HCT116 (cell line): ENCODE measurements around the gene PWP1. TPM values are rescaled to one million over a fixed set of nuclear protein-coding genes. Genes with fewer than 3 reads are reported as not detected.

Experiments
- ATAC-seq: fragments of 200-7000 bp; cut with Tn5 transposase; 2 replicates; pipeline ENCODE4 v1.9.1; 2020; ENCODE audit warnings: mild to moderate bottlenecking, moderate library complexity
- BruUV-seq: library from RNA; stranded (reverse); fragments of 400-500 nt; replicated peaks from 2 replicates; lab custom pipeline; 2021; lab: Mats Ljungman, UMichigan
- CTCF ChIA-PET: fragments of 300-600 bp; sonication (Branson Sonifier 250); formaldehyde crosslinking; loops from one replicate; lab custom pipeline; 2021; ENCODE audit warnings: antibody characterized with exemption; lab: Charles Lee
- POLR2A ChIA-PET: fragments of 300-600, 350-600 bp; sonication (Branson Sonifier 250); formaldehyde crosslinking; loops from one replicate; lab custom pipeline; 2021; ENCODE audit warnings: antibody characterized with exemption; lab: Charles Lee
- RAD21 ChIA-PET, 2 experiments: fragments of 300-600 bp; sonication (Branson Sonifier 250); formaldehyde crosslinking; loops; one replicate each; lab custom pipeline; 2023; ENCODE audit warnings: low total read pairs in 2 of 2; ENCODE audit not compliant: uncharacterized antibody in 2 of 2, unreplicated experiment in 2 of 2, low non-redundant PET in 1 of 2; lab: Charles Lee
- DNase-seq: peaks from one replicate; pipeline ENCODE4 v3.0.0-alpha.2; 2010; ENCODE audit warnings: low read depth, low spot score
- H2AFZ ChIP-seq: fragments of 200-600 bp; shearing (Covaris generic), sonication (generic); 2 replicates; pipeline ENCODE4 v1.6.1; 2017; ENCODE audit warnings: low read depth, mixed run types, mixed read lengths, antibody characterized with exemption, low read length; ENCODE audit not compliant: poor library complexity, severe bottlenecking
- H3K27ac ChIP-seq: 2 replicates; pipeline ENCODE4 v1.5.1; 2012; ENCODE audit warnings: low read depth, low read length
- H3K27me3 ChIP-seq: fragments of 200-600 bp; sonication (generic); 2 replicates; pipeline ENCODE4 v1.6.1; 2016; ENCODE audit warnings: mixed run types, low read length, mixed read lengths; ENCODE audit not compliant: insufficient read depth
- H3K36me3 ChIP-seq, 2 experiments: fragments of 200-500 bp in 1 of 2; fragments of 200-600 bp in 1 of 2; sonication (Bioruptor generic) in 1 of 2; sonication (generic) in 1 of 2; 2 replicates each; pipeline versions ENCODE4 v1.5.1 to v1.6.1; 2014 to 2016; ENCODE audit warnings: low read length in 2 of 2, inconsistent platforms in 1 of 2, mixed read lengths in 1 of 2, mixed run types in 1 of 2; ENCODE audit not compliant: insufficient read depth in 2 of 2, control insufficient read depth in 1 of 2
- H3K4me1 ChIP-seq, 2 experiments: fragments of 200-600 bp in 1 of 2; sonication (generic) in 1 of 2; 2 replicates each; pipeline versions ENCODE4 v1.5.1 to v1.6.1; 2012 to 2017; ENCODE audit warnings: low read length in 2 of 2, inconsistent platforms in 1 of 2, mild to moderate bottlenecking in 1 of 2, mixed read lengths in 1 of 2, mixed run types in 1 of 2, moderate library complexity in 1 of 2; ENCODE audit not compliant: insufficient read depth in 2 of 2, control insufficient read depth in 1 of 2
- H3K4me2 ChIP-seq: fragments of 200-600 bp; sonication (generic); 2 replicates; pipeline ENCODE4 v1.6.1; 2017; ENCODE audit warnings: mixed run types, low read length, mixed read lengths
- H3K4me3 ChIP-seq, 2 experiments: fragments of 200-600 bp in 1 of 2; sonication (generic) in 1 of 2; replicated peaks in 1 of 2; 2 replicates each; pipeline ENCODE4 v1.5.1; 2011 to 2016; ENCODE audit warnings: low read length in 2 of 2, control low read depth in 1 of 2, low read depth in 1 of 2, mild to moderate bottlenecking in 1 of 2, mixed read lengths in 1 of 2, mixed run types in 1 of 2
- H3K79me2 ChIP-seq: fragments of 200-600 bp; sonication (generic); 2 replicates; pipeline ENCODE4 v1.6.1; 2017; ENCODE audit warnings: mild to moderate bottlenecking, mixed run types, low read length, moderate library complexity, mixed read lengths; ENCODE audit not compliant: insufficient read depth
- H3K9ac ChIP-seq: fragments of 200-600 bp; sonication (generic); 2 replicates; pipeline ENCODE4 v1.6.1; 2016; ENCODE audit warnings: low read length, mixed read lengths
- H3K9me2 ChIP-seq: fragments of 200-600 bp; sonication (generic), shearing (Covaris generic); 2 replicates; pipeline ENCODE4 v1.6.1; 2017; ENCODE audit warnings: mixed run types, mild to moderate bottlenecking, moderate library complexity; ENCODE audit not compliant: insufficient read depth
- H3K9me3 ChIP-seq, 2 experiments: fragments of 200-500 bp in 1 of 2; fragments of 200-600 bp in 1 of 2; sonication (Bioruptor generic) in 1 of 2; sonication (generic) in 1 of 2; 2 replicates each; pipeline ENCODE4 v1.6.1; 2014 to 2017; ENCODE audit warnings: low read length in 2 of 2, mixed read lengths in 2 of 2, inconsistent platforms in 1 of 2, low read depth in 1 of 2, mild to moderate bottlenecking in 1 of 2, mixed run types in 1 of 2, moderate library complexity in 1 of 2; ENCODE audit not compliant: control insufficient read depth in 1 of 2, insufficient read depth in 1 of 2
- H4K20me1 ChIP-seq: fragments of 200-600 bp; sonication (generic), shearing (Covaris generic); 2 replicates; pipeline ENCODE4 v1.6.1; 2017; ENCODE audit warnings: mixed run types, mild to moderate bottlenecking, moderate library complexity; ENCODE audit not compliant: insufficient read depth
- FOSL1 ChIP-seq: IDR thresholded peaks from 2 replicates; pipeline ENCODE4 v1.6.1; 2012; ENCODE audit warnings: low read depth
- JUND ChIP-seq: IDR thresholded peaks from 2 replicates; pipeline ENCODE4 v1.6.1; 2012
- POLR2AphosphoS5 ChIP-seq: IDR thresholded peaks from 2 replicates; pipeline ENCODE4 v1.6.1; 2011; ENCODE audit warnings: mild to moderate bottlenecking, low read depth, low read length, moderate library complexity
- REST ChIP-seq: IDR thresholded peaks from 2 replicates; pipeline ENCODE4 v1.6.1; 2012; ENCODE audit warnings: low read depth
- SP1 ChIP-seq: IDR thresholded peaks from 2 replicates; pipeline ENCODE4 v1.6.1; 2012; ENCODE audit warnings: low read depth
- SRF ChIP-seq: IDR thresholded peaks from 2 replicates; pipeline ENCODE4 v1.6.1; 2012; ENCODE audit warnings: low read depth
- intact Hi-C: fragments of 100-400 bp; cut with micrococcal nuclease; formaldehyde crosslinking; loops from 2 replicates; pipeline ENCODE4 v1.10.0; 2022
- total RNA-seq: library from RNA; stranded (reverse); gene quantifications from one replicate; pipeline ENCODE4 v1.2.1, GENCODE V29; 2021; ENCODE audit not compliant: unreplicated experiment

The PWP1 gene
- total RNA-seq, 1 experiment from 2014 or later = 48.2 TPM

- DNase-seq (no peak), ATAC-seq (no peak)
- Histone ChIP-seq H3K9ac (no peak overlapping the region), H3K27ac (no peak overlapping the region), H3K27me3 (no peaks in the 10 kb centered on the region), H3K4me1 (peaks cover 0 to 5% of the 10 kb centered on the region in 2 experiments; a peak in 3 of 4 replicates), H4K20me1 (no peaks in the 10 kb centered on the region), H2AFZ (no peak overlapping the region), H3K9me2 (no peaks in the 10 kb centered on the region), H3K79me2 (no peaks in the 10 kb centered on the region), H3K9me3 (no peaks in the 10 kb centered on the region), H3K36me3 (no peaks in the 10 kb centered on the region), H3K4me3 (no peak overlapping the region), H3K4me2 (no peak overlapping the region)
- TF ChIP-seq SP1 (no peak), REST (no peak), SRF (no peak), JUND (no peak), POLR2AphosphoS5 (no peak), FOSL1 (no peak)
- CTCF ChIA-PET = interaction anchor here (1.3 kb wide), 1 partner anchor 9 kb away, joined by 7 read pairs; no protein-coding TSS in a partner anchor
- no TSS peak for BruUV-seq
- RAD21 ChIA-PET = no interaction called here
- POLR2A ChIA-PET = no interaction called here
- intact Hi-C loops = no loop called here
Observed at GRCh38 chr12:107669946-107670345, 15.7 kb upstream of the PWP1 start.
